GM18526 (cell line): ENCODE measurements around the gene BATF3.

Experiments used
- POLR2A ChIP-seq: IDR thresholded peaks from 3 replicates; pipeline ENCODE4 v1.6.1; 2011; ENCODE audit not compliant: insufficient read length; ENCODE audit errors: extremely low read depth

The BATF3 gene

GRCh38 chr1:212677573-212677972, 22.1 kb downstream of the BATF3 start:
- no peak for TF ChIP-seq POLR2A

DNA sequence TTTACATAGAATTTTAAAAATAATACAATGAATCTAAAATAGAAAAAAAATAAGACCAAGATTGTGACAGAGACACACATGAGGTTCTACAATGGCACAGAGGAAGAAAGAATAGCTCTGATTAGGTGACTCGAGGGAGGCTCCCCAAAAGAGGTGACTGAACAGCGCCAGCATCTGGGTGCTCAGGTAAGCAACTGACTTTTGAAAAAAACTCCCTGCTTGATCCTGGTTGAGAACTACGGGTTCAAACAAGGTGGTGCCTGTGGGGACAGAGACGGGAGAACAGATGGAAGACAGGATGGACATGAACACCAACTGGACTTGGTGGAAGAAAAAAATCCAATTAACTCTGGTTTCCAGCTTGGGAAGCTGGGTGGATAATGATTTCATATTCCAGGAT, 22.5 kb downstream of the BATF3 start:
- no peak for TF ChIP-seq POLR2A

DNA sequence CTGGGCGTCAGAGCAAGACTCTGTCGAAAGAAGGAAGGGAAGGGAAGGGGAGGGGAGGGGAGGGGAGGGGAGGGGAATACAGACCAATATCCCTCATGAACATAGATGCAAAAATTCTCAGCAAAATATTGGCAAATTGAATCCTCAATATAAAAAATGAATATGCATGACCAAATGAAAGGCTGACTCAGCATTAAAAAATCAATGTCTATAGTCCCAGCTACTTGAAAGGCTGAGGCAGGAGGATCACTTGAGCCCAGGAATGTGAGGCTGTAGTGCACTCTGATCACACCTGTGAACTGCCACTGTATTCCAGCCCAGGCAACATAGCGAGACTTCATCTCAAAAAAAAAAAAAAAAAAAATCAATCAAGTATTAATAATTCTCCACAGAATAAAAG, 24.0 kb downstream of the BATF3 start:
- TF ChIP-seq POLR2A, result no peak

GRCh38 chr1:212674872-212675271, 24.8 kb downstream of the BATF3 start:
- TF ChIP-seq POLR2A, result no peak

DNA sequence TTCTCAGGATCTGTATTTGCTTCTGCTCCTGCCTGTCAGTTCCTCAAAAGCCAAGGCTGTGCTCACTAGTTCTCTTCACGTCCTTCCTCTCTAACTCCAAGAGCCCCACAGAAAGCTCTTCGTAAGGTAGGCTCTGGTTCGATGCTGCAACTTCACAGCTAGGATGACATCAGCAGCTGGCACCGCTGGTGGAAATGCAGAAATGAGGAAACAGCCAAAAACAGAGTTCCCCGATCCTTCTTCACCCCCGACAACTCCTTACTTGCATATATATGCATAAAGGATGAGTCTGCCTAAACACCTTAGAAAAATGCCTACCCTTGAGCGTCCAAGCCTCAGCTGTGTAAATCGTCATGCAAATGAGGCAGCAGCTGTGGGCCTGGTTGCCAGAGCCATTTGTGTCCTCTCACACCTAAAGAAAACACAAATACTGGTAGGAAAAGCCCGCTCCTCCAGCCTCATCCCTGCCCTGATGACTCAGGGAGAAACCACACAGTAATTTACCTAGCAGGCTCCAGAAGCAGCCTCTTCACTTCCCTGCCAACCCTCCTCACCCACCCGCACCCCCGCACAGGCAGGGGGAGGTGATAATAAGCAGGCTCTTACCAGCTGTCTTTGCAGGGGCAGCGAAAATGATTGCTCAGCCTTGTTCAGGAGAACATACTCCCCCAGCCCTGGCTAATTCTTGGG, 28.2 kb downstream of the BATF3 start:
- TF ChIP-seq POLR2A, result no peak

DNA sequence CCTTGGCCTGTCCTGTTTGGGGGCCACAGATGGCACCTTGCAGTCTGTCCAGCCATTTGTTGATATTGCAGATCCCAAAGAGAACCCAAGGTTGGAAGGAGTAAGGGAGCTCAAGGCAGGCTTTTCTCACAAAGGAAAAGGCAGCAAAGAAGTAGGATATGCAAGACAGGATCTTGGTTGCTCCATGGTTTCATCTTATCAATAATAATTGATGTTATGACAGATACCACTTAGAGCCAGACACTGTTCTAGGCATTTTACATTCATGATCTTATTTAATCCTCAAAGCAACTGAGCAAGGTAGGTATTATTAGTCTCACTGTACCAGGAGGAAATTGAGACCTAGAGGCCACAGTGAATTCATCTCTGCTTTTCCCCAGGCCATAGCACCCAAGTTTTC, 28.8 kb downstream of the BATF3 start:
- no peak for TF ChIP-seq POLR2A

- no peak for TF ChIP-seq POLR2A
These were observed 29.3 kb downstream of the BATF3 start for GRCh38 chr1:212670301-212670700.

DNA sequence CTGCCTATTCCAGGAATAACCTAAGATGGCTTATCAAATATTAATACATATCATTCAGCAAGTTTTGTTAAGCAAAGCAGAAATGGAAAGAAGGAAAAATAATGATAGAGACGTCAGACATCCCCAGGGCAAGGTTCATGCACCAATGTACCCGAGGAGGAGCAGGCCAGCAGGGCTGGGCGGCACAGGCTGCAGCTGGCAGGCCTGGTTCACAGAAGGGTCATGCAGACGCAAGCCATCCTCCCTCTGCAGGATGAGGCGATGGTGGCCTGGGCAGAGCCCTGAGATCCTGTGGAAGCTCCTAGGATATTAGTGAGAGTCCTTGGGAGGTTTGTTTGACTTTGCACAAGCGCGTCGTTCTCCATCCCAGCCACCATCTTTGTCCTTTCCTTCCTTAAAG, 30.0 kb downstream of the BATF3 start:
- no peak for TF ChIP-seq POLR2A

GRCh38 chr1:212669102-212669501, 30.5 kb downstream of the BATF3 start:
- no peak for TF ChIP-seq POLR2A

- no peak for TF ChIP-seq POLR2A
These were observed 31.2 kb downstream of the BATF3 start for GRCh38 chr1:212668477-212668876.

- no peak for TF ChIP-seq POLR2A
These were observed 32.2 kb downstream of the BATF3 start for GRCh38 chr1:212667223-212668139.

DNA sequence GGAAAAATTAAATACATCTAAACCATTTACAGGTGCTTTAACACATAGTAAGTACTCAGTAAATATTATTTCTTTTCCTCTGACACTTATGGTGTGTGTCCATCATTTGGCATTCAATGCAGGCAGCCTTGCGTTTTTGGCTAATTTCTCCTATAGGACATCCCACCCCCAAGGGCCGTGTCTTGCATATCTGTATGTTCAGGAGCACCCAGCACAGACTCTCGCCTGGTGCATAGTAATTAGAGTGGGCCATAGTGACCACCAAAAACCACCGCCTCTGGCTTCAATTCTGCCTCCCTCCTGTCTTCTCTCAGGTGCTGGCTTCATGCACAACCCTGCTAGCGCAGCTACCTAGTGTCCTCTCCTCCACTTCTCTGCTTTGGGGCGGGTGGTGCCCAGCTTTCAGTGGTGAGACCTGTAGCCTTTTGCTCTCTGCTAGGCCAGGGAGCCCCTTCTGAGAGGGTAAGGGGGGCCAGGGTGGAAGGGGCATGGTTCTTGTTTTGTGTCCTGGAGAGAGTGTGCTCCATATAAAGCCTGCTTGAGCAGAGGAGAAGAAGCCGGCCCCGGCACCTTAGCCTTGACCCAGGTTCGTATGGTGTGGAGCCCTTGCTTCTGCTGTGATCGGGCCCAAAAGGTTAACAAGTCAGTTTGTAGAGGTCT, 33.4 kb downstream of the BATF3 start:
- no peak for TF ChIP-seq POLR2A

GRCh38 chr1:212665241-212666115, 34.2 kb downstream of the BATF3 start:
- no peak for TF ChIP-seq POLR2A

- TF ChIP-seq POLR2A, result no peak
These were observed 35.0 kb downstream of the BATF3 start for GRCh38 chr1:212664409-212665199.

DNA sequence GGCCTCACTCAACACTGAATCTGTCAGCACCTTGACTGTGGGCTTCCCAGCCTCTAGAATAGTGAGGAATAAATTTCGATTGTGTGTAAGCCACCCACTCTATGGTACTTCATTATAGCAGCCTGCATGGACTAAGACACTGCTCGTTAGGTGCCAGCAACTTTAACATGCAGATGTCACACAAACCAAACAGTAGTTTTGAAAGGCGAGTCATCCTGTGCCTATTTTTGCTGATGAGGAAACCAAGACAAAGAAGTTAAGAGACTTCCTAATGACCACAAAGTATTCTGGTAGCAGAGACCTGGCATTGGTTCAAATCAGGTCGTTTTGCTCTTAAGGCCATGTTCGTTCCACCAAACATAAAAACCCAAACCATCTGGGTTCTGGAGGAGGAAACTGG, 42.9 kb downstream of the BATF3 start:
- no peak for TF ChIP-seq POLR2A
